PC-9 (cell line): ENCODE results near the gene DCANP1. TPM values are rescaled to one million over a fixed set of nuclear protein-coding genes. Genes with fewer than 3 reads are reported as not detected.
A peak's percentile ranks its signal among the peaks of the same experiment; 100 is the strongest.

ENCODE experiments used
- BruUV-seq: library from RNA; stranded (reverse); fragments of 400-500 nt; replicated peaks from 2 replicates; lab custom pipeline; 2021; lab: Mats Ljungman, UMichigan
- CTCF ChIA-PET: fragments of 300-600 bp; sonication (Branson Sonifier 250); formaldehyde crosslinking; loops from one replicate; lab custom pipeline; 2022; ENCODE audit warnings: antibody characterized with exemption; lab: Charles Lee
- POLR2A ChIA-PET: fragments of 300-600 bp; sonication (Branson Sonifier 250); formaldehyde crosslinking; loops from one replicate; lab custom pipeline; 2022; ENCODE audit warnings: antibody characterized with exemption; ENCODE audit not compliant: unreplicated experiment; lab: Charles Lee
- DNase-seq, 2 experiments: peaks; one replicate each; pipeline versions ENCODE4 v3.0.0 to v3.0.0-alpha.2; 2015 to 2022; ENCODE audit warnings: mixed read lengths in 1 of 2
- H2AFZ ChIP-seq: fragments of 200-600 bp; sonication (generic); 2 replicates; pipeline ENCODE4 v1.8.1; 2017; ENCODE audit warnings: antibody characterized with exemption
- H3F3A ChIP-seq: fragments of 200-600 bp; sonication (generic); 2 replicates; pipeline ENCODE4 v1.8.1; 2017; ENCODE audit warnings: antibody characterized with exemption, mild to moderate bottlenecking, low read depth; ENCODE audit not compliant: insufficient read depth
- H3K27ac ChIP-seq: fragments of 200-600 bp; sonication (generic); 2 replicates; pipeline ENCODE4 v1.6.1; 2016; ENCODE audit warnings: mixed run types
- H3K27me3 ChIP-seq: fragments of 200-600 bp; sonication (generic); 2 replicates; pipeline ENCODE4 v1.6.1; 2016; ENCODE audit warnings: low read depth, mixed run types; ENCODE audit not compliant: insufficient read depth
- H3K36me3 ChIP-seq: fragments of 200-600 bp; sonication (generic); 2 replicates; pipeline ENCODE4 v1.6.1; 2016; ENCODE audit warnings: low read depth, mixed run types
- H3K4me1 ChIP-seq: fragments of 200-600 bp; sonication (generic); replicated peaks from 2 replicates; pipeline ENCODE4 v1.6.1; 2016; ENCODE audit warnings: mixed run types; ENCODE audit not compliant: insufficient read depth
- H3K4me2 ChIP-seq: fragments of 200-600 bp; sonication (generic); 2 replicates; pipeline ENCODE4 v1.6.1; 2017; ENCODE audit warnings: mixed run types
- H3K4me3 ChIP-seq: fragments of 200-600 bp; sonication (generic); 2 replicates; pipeline ENCODE4 v1.6.1; 2016; ENCODE audit warnings: mixed run types
- H3K79me2 ChIP-seq: fragments of 200-600 bp; sonication (generic); 2 replicates; pipeline ENCODE4 v1.6.1; 2017; ENCODE audit warnings: low read depth, mixed run types
- H3K9me2 ChIP-seq: fragments of 200-600 bp; sonication (generic); 2 replicates; pipeline ENCODE4 v1.8.1; 2017; ENCODE audit warnings: mild to moderate bottlenecking; ENCODE audit not compliant: insufficient read depth
- H3K9me3 ChIP-seq: fragments of 200-600 bp; sonication (generic); 2 replicates; pipeline ENCODE4 v1.8.1; 2016; ENCODE audit warnings: low read depth; ENCODE audit not compliant: insufficient read depth
- H4K20me1 ChIP-seq: fragments of 200-600 bp; sonication (generic); 2 replicates; pipeline ENCODE4 v1.8.1; 2017; ENCODE audit not compliant: insufficient read depth
- CTCF ChIP-seq: fragments of 200-600 bp; sonication (generic); conservative IDR thresholded peaks from 2 replicates; pipeline ENCODE4 v1.6.1; 2017; ENCODE audit warnings: mixed run types, antibody characterized with exemption, mild to moderate bottlenecking, moderate library complexity
- EZH2 ChIP-seq: fragments of 200-600 bp; sonication (generic); IDR thresholded peaks from 2 replicates; pipeline ENCODE4 v1.8.0; 2017; ENCODE audit warnings: antibody characterized with exemption, low read depth
- intact Hi-C: fragments of 100-400 bp; cut with micrococcal nuclease; formaldehyde crosslinking; loops from one replicate; pipeline ENCODE4 v1.10.0; 2022; ENCODE audit not compliant: unreplicated experiment
- total RNA-seq: library from RNA; stranded (reverse); gene quantifications from 2 replicates; pipeline ENCODE4 v1.2.3, GENCODE V29; 2021

Gene DCANP1
- total RNA-seq, 1 experiment from 2014 or later: not detected

- ChIA-PET CTCF (no interaction called here), POLR2A (no interaction called here)
- intact Hi-C loops: loop anchor here (10.0 kb wide), 1 partner anchor 75 kb away; no protein-coding TSS in a partner anchor
- Histone ChIP-seq H3K79me2 (no peaks in the 10 kb centered on the region), H4K20me1 (no peaks in the 10 kb centered on the region), H3K4me2 (no peak overlapping the region), H3K27me3 (peaks cover 40% of the 10 kb centered on the region), H3F3A (no peaks in the 10 kb centered on the region), H3K9me3 (peaks cover 6% of the 10 kb centered on the region; the same call in 1 of the 2 replicates), H3K4me1 (no peaks in the 10 kb centered on the region), H3K27ac (no peak overlapping the region), H3K4me3 (no peak overlapping the region), H3K36me3 (no peaks in the 10 kb centered on the region), H2AFZ (no peak overlapping the region), H3K9me2 (no peaks in the 10 kb centered on the region)
- DNase-seq: no peak
- no TSS peak for BruUV-seq
- TF ChIP-seq EZH2: no peak
- TF ChIP-seq CTCF: no peak
These were observed 17.6 kb downstream of the DCANP1 start for GRCh38 chr5:135429301-135430134.

- no peaks in the 10 kb centered on the region for H4K20me1 ChIP-seq
- H3K27me3 ChIP-seq: peaks cover 30% of the 10 kb centered on the region
- no peaks in the 10 kb centered on the region for H3K9me2 ChIP-seq
- peaks cover 6% of the 10 kb centered on the region; the same call in 1 of the 2 replicates for H3K9me3 ChIP-seq
- H2AFZ ChIP-seq: no peak overlapping the region
- ChIA-PET CTCF (no interaction called here), POLR2A (no interaction called here)
- H3K4me3 ChIP-seq: no peak overlapping the region
- no peaks in the 10 kb centered on the region for H3K4me1 ChIP-seq
- intact Hi-C loops: loop anchor here (10.0 kb wide), 1 partner anchor 74 kb away; no protein-coding TSS in a partner anchor
- no peak overlapping the region for H3K4me2 ChIP-seq
- H3K27ac ChIP-seq: no peak overlapping the region
- no peaks in the 10 kb centered on the region for H3F3A ChIP-seq
- BruUV-seq: no TSS peak
- no peaks in the 10 kb centered on the region for H3K79me2 ChIP-seq
- H3K36me3 ChIP-seq: no peaks in the 10 kb centered on the region
- no peak for DNase-seq
- no peak for TF ChIP-seq CTCF
- no peak for TF ChIP-seq EZH2
These were observed 18.6 kb downstream of the DCANP1 start for GRCh38 chr5:135428586-135428985.

GRCh38 chr5:135426102-135427082, 20.8 kb downstream of the DCANP1 start:
- POLR2A ChIA-PET: no interaction called here
- TF ChIP-seq CTCF (peak; percentile 80), EZH2 (no peak)
- H3K36me3 ChIP-seq: no peaks in the 10 kb centered on the region
- no TSS peak for BruUV-seq
- H4K20me1 ChIP-seq: no peaks in the 10 kb centered on the region
- CTCF ChIA-PET: interaction anchor here (0.6 kb wide), 3 partner anchors 53 to 77 kb away, joined by 3 read pairs; no protein-coding TSS in a partner anchor
- no peaks in the 10 kb centered on the region for H3F3A ChIP-seq
- H3K9me2 ChIP-seq: no peaks in the 10 kb centered on the region
- H3K9me3 ChIP-seq: peaks cover 6% of the 10 kb centered on the region; the same call in 1 of the 2 replicates
- intact Hi-C loops: loop anchor here (10.0 kb wide), 1 partner anchor 72 kb away; no protein-coding TSS in a partner anchor
- no peak overlapping the region for H3K4me2 ChIP-seq
- no peak overlapping the region for H2AFZ ChIP-seq
- no peak overlapping the region for H3K4me3 ChIP-seq
- H3K79me2 ChIP-seq: no peaks in the 10 kb centered on the region
- peak in 1 of 2 experiments; percentile 48 for DNase-seq
- H3K27ac ChIP-seq: no peak overlapping the region
- H3K27me3 ChIP-seq: peaks cover 29% of the 10 kb centered on the region
- no peaks in the 10 kb centered on the region for H3K4me1 ChIP-seq
